Peyer's patch (tissue), 4 donors: ENCODE data around the gene SMARCD1.

Experiments
- CTCF ChIP-seq, 6 experiments: fragments of 450-650 bp in 4 of 6; fragments of 200-600 bp in 2 of 6; sonication (generic) in 1 of 6; IDR thresholded peaks; one replicate each; pipeline ENCODE4 v1.5.1; 2017 to 2019; ENCODE audit warnings: antibody characterized with exemption in 6 of 6, mild to moderate bottlenecking in 3 of 6, moderate library complexity in 1 of 6
- POLR2A ChIP-seq, 2 donors: fragments of 450-650 bp; IDR thresholded peaks; one replicate each; pipeline ENCODE4 v1.5.1; 2017; ENCODE audit warnings: antibody characterized with exemption in 2 of 2, mild to moderate bottlenecking in 2 of 2, moderate library complexity in 2 of 2

GRCh38 chr12:50121641-50122040 lies 36.5 kb downstream of the SMARCD1 start:
- TF ChIP-seq CTCF (IDR thresholded peaks at IDR 0.05) = no peak
- no peak for TF ChIP-seq POLR2A (IDR thresholded peaks at IDR 0.05)
